ENCODE results near the gene EARS2.

The EARS2 gene

DNA sequence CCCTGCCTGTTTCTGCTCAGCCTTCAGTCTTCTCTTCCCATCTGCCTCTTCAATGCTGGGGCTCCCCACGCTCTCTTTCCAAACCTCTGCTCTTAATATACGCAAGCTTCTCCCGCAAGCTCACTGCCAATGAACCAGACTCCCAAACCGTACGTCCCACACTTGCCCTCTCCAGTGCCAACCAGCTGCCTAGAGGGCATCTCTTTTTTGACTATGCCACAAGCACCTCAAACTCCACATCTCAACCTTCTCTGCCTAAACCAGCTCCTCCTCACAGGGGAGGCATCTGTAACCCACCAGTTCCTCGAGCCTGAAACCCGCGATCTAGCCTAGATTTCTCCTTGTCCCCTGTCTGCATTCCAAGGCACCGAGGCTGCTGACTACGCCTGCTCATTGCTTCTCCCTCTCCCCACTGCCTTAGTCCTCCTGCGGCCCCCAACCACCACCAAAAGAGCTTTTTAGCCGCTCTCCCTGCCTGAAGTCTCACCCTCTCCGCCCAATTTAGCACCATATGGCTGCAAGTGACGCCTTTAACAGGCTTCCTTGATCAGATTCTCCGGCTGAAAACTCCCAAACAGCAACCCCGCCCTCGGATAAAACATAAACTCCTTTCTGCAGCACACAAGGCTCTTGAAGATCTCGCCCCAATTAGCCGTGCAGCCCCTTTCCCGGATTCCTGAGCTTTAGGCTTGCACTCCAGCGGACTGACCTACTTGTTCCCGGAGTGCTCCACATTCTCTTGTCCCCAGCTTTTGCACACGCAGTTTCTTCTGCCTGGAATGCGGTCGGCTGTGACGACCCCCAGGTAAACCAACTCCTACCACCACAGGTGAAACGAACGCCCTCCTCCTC, 48.3 kb downstream of the EARS2 start:
- Histone ChIP-seq H2AFZ (ENCODE audit: low read length) (no peak overlapping the region), H3F3A (ENCODE audit: insufficient read depth, low read length) (peaks cover 9% of the 10 kb centered on the region; the same call in 1 of the 2 replicates), H3K9me2 (ENCODE audit: low read depth, low read length) (no peaks in the 10 kb centered on the region), H3K9ac (ENCODE audit: low read length) (peak overlapping the region; percentile 86), H4K20me1 (ENCODE audit: insufficient read depth, low read length) (no peaks in the 10 kb centered on the region), H3K4me1 (ENCODE audit: insufficient read depth, low read length, severe bottlenecking) (peaks cover 68% of the 10 kb centered on the region), H3K4me2 (ENCODE audit: low read length) (peak overlapping the region; percentile 90), H3K79me2 (ENCODE audit: insufficient read depth, low read length) (peaks cover 61% of the 10 kb centered on the region), H3K36me3 (ENCODE audit: insufficient read depth, low read length) (peaks cover 23% of the 10 kb centered on the region; the same call in 1 of the 2 replicates), H3K27ac (ENCODE audit: low read depth, low read length, poor library complexity, severe bottlenecking) (peak overlapping the region; percentile 68), H3K27me3 (ENCODE audit: insufficient read depth, low read length) (no peaks in the 10 kb centered on the region), H3K9me3 (ENCODE audit: low read length) (no peaks in the 10 kb centered on the region), H3K4me3 (ENCODE audit: low read depth, low read length, poor library complexity, severe bottlenecking) (peak overlapping the region; percentile 95)
- no peak for TF ChIP-seq EZH2 (IDR thresholded peaks at IDR 0.05; ENCODE audit: borderline replicate concordance, low read length)
- TF ChIP-seq, protein P1, sequence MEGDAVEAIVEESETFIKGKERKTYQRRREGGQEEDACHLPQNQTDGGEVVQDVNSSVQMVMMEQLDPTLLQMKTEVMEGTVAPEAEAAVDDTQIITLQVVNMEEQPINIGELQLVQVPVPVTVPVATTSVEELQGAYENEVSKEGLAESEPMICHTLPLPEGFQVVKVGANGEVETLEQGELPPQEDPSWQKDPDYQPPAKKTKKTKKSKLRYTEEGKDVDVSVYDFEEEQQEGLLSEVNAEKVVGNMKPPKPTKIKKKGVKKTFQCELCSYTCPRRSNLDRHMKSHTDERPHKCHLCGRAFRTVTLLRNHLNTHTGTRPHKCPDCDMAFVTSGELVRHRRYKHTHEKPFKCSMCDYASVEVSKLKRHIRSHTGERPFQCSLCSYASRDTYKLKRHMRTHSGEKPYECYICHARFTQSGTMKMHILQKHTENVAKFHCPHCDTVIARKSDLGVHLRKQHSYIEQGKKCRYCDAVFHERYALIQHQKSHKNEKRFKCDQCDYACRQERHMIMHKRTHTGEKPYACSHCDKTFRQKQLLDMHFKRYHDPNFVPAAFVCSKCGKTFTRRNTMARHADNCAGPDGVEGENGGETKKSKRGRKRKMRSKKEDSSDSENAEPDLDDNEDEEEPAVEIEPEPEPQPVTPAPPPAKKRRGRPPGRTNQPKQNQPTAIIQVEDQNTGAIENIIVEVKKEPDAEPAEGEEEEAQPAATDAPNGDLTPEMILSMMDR (IDR thresholded peaks at IDR 0.05; ENCODE audit: low read length): no peak

DNA sequence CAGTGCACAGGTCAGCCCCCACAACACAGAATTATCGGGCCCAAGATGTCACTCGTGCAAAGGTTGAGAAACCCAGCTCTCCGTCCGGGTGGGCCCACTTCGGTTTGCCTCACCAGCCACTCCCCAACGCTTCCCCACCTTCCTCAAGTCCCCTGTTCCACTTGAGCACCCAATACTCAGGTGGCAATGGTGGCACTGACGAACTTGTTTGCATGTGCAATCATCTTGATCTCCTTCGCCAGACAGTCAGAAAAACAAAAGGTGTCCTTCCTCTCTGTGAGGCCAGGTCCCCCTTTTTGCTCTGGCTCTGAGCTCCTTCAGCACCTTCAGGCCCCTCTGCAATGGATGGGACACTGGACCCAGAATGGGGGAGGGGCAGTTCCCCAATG, 50.5 kb downstream of the EARS2 start:
- TF ChIP-seq, protein P1 (IDR thresholded peaks at IDR 0.05; ENCODE audit: low read length): no peak
- no peak for TF ChIP-seq EZH2 (IDR thresholded peaks at IDR 0.05; ENCODE audit: borderline replicate concordance, low read length)
- Histone ChIP-seq H4K20me1 (ENCODE audit: insufficient read depth, low read length) (no peaks in the 10 kb centered on the region), H3K9me3 (ENCODE audit: low read length) (no peaks in the 10 kb centered on the region), H3K9ac (ENCODE audit: low read length) (peak overlapping the region; percentile 54; the same call in 1 of the 2 replicates), H3F3A (ENCODE audit: insufficient read depth, low read length) (peaks cover 2% of the 10 kb centered on the region; the same call in 1 of the 2 replicates), H3K36me3 (ENCODE audit: insufficient read depth, low read length) (peaks cover 37% of the 10 kb centered on the region; the same call in 1 of the 2 replicates), H3K4me1 (ENCODE audit: insufficient read depth, low read length, severe bottlenecking) (peaks cover 80% of the 10 kb centered on the region), H3K4me3 (ENCODE audit: low read depth, low read length, poor library complexity, severe bottlenecking) (peak overlapping the region; percentile 95), H3K9me2 (ENCODE audit: low read depth, low read length) (no peaks in the 10 kb centered on the region), H3K4me2 (ENCODE audit: low read length) (peak overlapping the region; percentile 89), H3K27me3 (ENCODE audit: insufficient read depth, low read length) (no peaks in the 10 kb centered on the region), H3K27ac (ENCODE audit: low read depth, low read length, poor library complexity, severe bottlenecking) (peak overlapping the region; percentile 84), H3K79me2 (ENCODE audit: insufficient read depth, low read length) (peaks cover 83% of the 10 kb centered on the region), H2AFZ (ENCODE audit: low read length) (no peak overlapping the region)

DNA sequence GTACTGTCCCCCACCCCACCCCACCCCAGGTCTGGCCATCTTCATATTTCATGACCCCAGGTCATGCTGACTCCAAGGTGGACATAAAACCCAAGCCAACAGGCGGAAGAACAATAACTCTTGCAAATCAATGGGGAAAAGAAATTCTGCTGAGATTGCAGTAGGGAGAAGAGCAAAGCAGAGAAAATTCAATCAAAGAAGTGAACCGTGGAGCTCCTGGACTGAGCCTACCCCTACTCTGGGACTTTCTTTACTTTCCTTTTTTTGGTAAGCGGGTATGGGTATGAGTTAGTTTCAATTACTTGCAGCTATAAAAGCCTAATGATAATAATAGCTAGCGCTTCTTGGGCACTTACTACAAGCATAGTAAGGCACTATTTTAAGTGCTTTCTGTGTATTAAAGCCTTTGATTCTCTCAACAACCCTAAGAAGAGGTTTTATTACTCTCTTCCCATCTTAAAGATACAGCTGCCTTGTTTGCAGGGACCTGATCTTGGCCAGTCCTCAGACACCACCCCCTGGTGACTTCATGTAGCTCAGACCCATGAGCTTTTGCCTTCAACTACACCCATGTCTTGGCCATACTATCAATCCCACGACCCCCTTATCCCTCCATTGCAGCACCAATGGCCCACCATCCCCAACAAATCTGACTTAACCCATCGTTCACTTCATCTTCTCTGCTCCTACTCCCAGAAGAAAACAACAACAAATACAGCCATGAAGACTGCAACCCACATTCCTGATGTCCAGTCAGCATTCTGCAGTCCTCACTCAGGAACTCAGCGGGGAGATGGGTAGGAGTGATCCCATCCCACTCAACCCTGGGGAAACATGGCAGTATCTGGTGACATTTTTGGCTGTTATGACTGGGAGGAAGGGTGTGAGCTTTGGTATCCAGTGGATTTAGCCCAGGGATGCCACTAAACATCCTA, 51.2 kb downstream of the EARS2 start:
- H3K9me3 ChIP-seq (ENCODE audit: low read length): no peaks in the 10 kb centered on the region
- H3K9me2 ChIP-seq (ENCODE audit: low read depth, low read length): no peaks in the 10 kb centered on the region
- H3K27me3 ChIP-seq (ENCODE audit: insufficient read depth, low read length): no peaks in the 10 kb centered on the region
- H3K4me3 ChIP-seq (ENCODE audit: low read depth, low read length, poor library complexity, severe bottlenecking): peak overlapping the region; percentile 95
- H3K27ac ChIP-seq (ENCODE audit: low read depth, low read length, poor library complexity, severe bottlenecking): peak overlapping the region; percentile 84
- H3K4me2 ChIP-seq (ENCODE audit: low read length): peak overlapping the region; percentile 89
- H4K20me1 ChIP-seq (ENCODE audit: insufficient read depth, low read length): no peaks in the 10 kb centered on the region
- H3K9ac ChIP-seq (ENCODE audit: low read length): peak overlapping the region; percentile 54; the same call in 1 of the 2 replicates
- TF ChIP-seq, protein P1 (IDR thresholded peaks at IDR 0.05; ENCODE audit: low read length): peak; percentile 19; the same call in 1 of the 2 replicates
- TF ChIP-seq EZH2 (IDR thresholded peaks at IDR 0.05; ENCODE audit: borderline replicate concordance, low read length): no peak
- H3K79me2 ChIP-seq (ENCODE audit: insufficient read depth, low read length): peaks cover 90% of the 10 kb centered on the region
- peaks cover 80% of the 10 kb centered on the region for H3K4me1 ChIP-seq (ENCODE audit: insufficient read depth, low read length, severe bottlenecking)
- H2AFZ ChIP-seq (ENCODE audit: low read length): no peak overlapping the region
- H3F3A ChIP-seq (ENCODE audit: insufficient read depth, low read length): no peaks in the 10 kb centered on the region
- peaks cover 44% of the 10 kb centered on the region; the same call in 1 of the 2 replicates for H3K36me3 ChIP-seq (ENCODE audit: insufficient read depth, low read length)

Measured in OCI-LY1 (cell line).